IPS-18a (cell line): ENCODE results near the gene ASGR2.
"Not testable (repeated sequence)": the region's sequence is repeated elsewhere in the genome, so short reads cannot be mapped to it uniquely, and the experiment has no call there.

Source experiments
- H3K27ac ChIP-seq: one replicate; pipeline ENCODE4 v1.5.1; 2013; ENCODE audit warnings: low read length
- H3K27me3 ChIP-seq: one replicate; pipeline ENCODE4 v1.6.1; 2013; ENCODE audit warnings: mild to moderate bottlenecking, low read length; ENCODE audit not compliant: control insufficient read depth, insufficient read depth
- H3K36me3 ChIP-seq: one replicate; pipeline ENCODE4 v1.6.1; 2013; ENCODE audit warnings: low read depth, low read length; ENCODE audit not compliant: control insufficient read depth
- H3K4me1 ChIP-seq: one replicate; pipeline ENCODE4 v1.6.1; 2013; ENCODE audit warnings: low read depth, low read length; ENCODE audit not compliant: control insufficient read depth
- H3K4me3 ChIP-seq: one replicate; pipeline ENCODE4 v1.5.1; 2013; ENCODE audit warnings: low read length
- H3K9ac ChIP-seq: one replicate; pipeline ENCODE4 v1.6.1; 2013; ENCODE audit warnings: mild to moderate bottlenecking, low read length, moderate library complexity
- H3K9me3 ChIP-seq: one replicate; pipeline ENCODE4 v1.6.1; 2013; ENCODE audit warnings: low read depth, low read length; ENCODE audit not compliant: control insufficient read depth

The ASGR2 gene

DNA sequence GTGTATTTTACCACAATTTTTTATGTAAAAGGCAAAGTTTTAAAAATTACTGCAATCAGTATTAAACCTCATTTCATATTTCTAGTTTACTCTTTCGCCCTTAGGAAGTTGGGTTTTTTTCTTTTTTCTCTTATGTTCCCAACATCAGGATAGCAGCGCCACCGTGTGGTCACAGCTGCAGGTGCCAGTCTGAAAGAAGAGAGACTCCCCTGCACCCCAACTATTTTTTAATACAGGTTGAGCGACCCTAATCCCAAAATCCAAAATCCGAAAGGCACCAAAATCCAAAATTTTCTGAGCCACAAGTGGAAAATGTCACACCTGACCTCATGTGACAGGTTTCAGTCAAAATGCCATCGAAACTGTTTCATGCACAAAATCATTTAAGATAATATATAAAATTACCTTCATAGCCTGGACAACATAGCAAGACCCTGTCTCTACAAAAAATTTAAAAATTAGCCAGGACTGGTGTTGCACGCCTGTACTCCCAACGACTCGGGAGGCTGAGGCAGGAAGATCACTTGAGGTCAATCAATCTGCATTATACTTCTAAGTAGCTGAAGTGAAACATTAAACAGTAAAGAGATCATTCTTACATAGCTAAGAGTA, 21.8 kb upstream of the ASGR2 start:
- Histone ChIP-seq H3K27ac (no peak overlapping the region), H3K4me1 (peaks cover 21% of the 10 kb centered on the region), H3K9me3 (no peaks in the 10 kb centered on the region), H3K9ac (no peak overlapping the region), H3K27me3 (peaks cover 3% of the 10 kb centered on the region), H3K36me3 (no peaks in the 10 kb centered on the region), H3K4me3 (no peak overlapping the region)

GRCh38 chr17:7133916-7134315, 19.3 kb upstream of the ASGR2 start:
- peak overlapping the region; percentile 46 for H3K9ac ChIP-seq
- no peaks in the 10 kb centered on the region for H3K9me3 ChIP-seq
- peak overlapping the region; percentile 47 for H3K27ac ChIP-seq
- H3K27me3 ChIP-seq, result peaks cover 3% of the 10 kb centered on the region
- H3K4me1 ChIP-seq, result peaks cover 33% of the 10 kb centered on the region
- H3K36me3 ChIP-seq, result no peaks in the 10 kb centered on the region
- peak overlapping the region; percentile 12 for H3K4me3 ChIP-seq

- Histone ChIP-seq H3K4me3 (peak overlapping the region; percentile 12), H3K9me3 (no peaks in the 10 kb centered on the region), H3K4me1 (peaks cover 33% of the 10 kb centered on the region), H3K27me3 (peaks cover 3% of the 10 kb centered on the region), H3K36me3 (no peaks in the 10 kb centered on the region), H3K27ac (peak overlapping the region; percentile 47), H3K9ac (peak overlapping the region; percentile 46)
These were observed 18.8 kb upstream of the ASGR2 start for GRCh38 chr17:7133424-7133823.

DNA sequence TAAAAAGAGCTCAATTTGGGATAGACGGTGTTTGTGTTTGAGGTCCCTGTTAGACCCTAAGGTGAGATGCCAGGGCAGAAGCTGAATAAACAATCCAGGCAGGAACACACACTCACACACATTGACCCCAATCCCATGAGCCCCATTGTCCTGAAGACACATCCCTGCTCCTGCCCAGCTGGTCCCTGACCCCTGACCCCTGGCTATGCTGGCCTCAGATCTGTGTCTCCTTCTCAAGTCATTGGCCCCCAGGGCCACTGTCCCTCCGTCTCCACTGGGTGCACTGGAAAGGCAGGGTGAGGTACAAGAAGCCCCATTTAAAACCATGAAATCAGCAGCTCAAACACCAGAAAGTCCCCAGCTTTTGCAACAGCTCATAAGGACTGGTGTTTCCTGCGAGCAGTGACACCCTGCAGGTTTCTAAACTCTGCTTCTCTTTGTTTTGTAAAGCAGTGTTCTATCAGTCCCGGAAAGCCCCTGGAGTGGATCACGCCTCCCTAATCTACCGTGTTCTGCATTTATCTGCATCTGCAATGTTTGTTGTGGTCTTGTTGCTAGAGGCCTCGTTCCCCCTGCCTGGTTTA, 18.0 kb upstream of the ASGR2 start:
- H3K27ac ChIP-seq, result peak overlapping the region; percentile 92
- peak overlapping the region; percentile 59 for H3K9ac ChIP-seq
- no peaks in the 10 kb centered on the region for H3K36me3 ChIP-seq
- H3K4me3 ChIP-seq, result no peak overlapping the region
- H3K9me3 ChIP-seq, result no peaks in the 10 kb centered on the region
- H3K27me3 ChIP-seq, result peaks cover 3% of the 10 kb centered on the region
- peaks cover 33% of the 10 kb centered on the region for H3K4me1 ChIP-seq

DNA sequence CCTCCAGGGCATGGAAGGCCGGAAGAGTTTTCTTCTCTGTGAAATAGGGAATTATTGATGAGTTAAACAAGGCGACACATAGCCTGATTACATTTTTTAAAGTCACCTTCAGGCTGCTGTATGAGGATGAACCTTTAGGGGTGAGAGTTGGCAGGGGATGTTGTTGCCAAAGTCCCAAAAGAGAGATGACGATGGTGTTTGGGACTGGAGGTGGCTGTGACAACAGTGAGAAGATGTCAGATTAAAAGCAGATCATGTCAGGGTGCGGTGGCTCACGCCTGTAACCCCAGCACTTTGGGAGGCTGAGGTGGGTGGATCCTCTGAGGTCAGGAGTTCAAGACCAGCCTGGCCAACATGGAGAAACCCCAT, 16.8 kb upstream of the ASGR2 start:
- no peaks in the 10 kb centered on the region for H3K9me3 ChIP-seq
- H3K27ac ChIP-seq, result peak overlapping the region; percentile 38
- peaks cover 3% of the 10 kb centered on the region for H3K27me3 ChIP-seq
- H3K36me3 ChIP-seq, result no peaks in the 10 kb centered on the region
- peaks cover 33% of the 10 kb centered on the region for H3K4me1 ChIP-seq
- H3K4me3 ChIP-seq, result no peak overlapping the region
- H3K9ac ChIP-seq, result no peak overlapping the region

GRCh38 chr17:7130621-7131422, 16.2 kb upstream of the ASGR2 start:
- peaks cover 33% of the 10 kb centered on the region for H3K4me1 ChIP-seq
- H3K36me3 ChIP-seq, result no peaks in the 10 kb centered on the region
- peaks cover 3% of the 10 kb centered on the region for H3K27me3 ChIP-seq
- no peaks in the 10 kb centered on the region for H3K9me3 ChIP-seq
- no peak overlapping the region for H3K4me3 ChIP-seq
- peak overlapping the region; percentile 38 for H3K27ac ChIP-seq
- no peak overlapping the region for H3K9ac ChIP-seq

- no peaks in the 10 kb centered on the region for H3K36me3 ChIP-seq
- H3K9ac ChIP-seq, result no peak overlapping the region
- no peak overlapping the region for H3K4me3 ChIP-seq
- no peak overlapping the region for H3K27ac ChIP-seq
- no peaks in the 10 kb centered on the region for H3K9me3 ChIP-seq
- peaks cover 29% of the 10 kb centered on the region for H3K4me1 ChIP-seq
- H3K27me3 ChIP-seq, result peaks cover 3% of the 10 kb centered on the region
These were observed 14.7 kb upstream of the ASGR2 start for GRCh38 chr17:7129311-7129710.

- H3K36me3 ChIP-seq, result no peaks in the 10 kb centered on the region
- no peaks in the 10 kb centered on the region for H3K9me3 ChIP-seq
- no peak overlapping the region for H3K9ac ChIP-seq
- no peak overlapping the region for H3K4me3 ChIP-seq
- peaks cover 21% of the 10 kb centered on the region for H3K4me1 ChIP-seq
- no peaks in the 10 kb centered on the region for H3K27me3 ChIP-seq
- no peak overlapping the region for H3K27ac ChIP-seq
These were observed 13.5 kb upstream of the ASGR2 start for GRCh38 chr17:7128160-7128559.

- H3K9ac ChIP-seq, H3K4me3 ChIP-seq, H3K36me3 ChIP-seq, H3K9me3 ChIP-seq, H3K27ac ChIP-seq, H3K27me3 ChIP-seq: not testable (repeated sequence)
- H3K4me1 ChIP-seq, result peaks cover 18% of the 10 kb centered on the region
These were observed 12.9 kb upstream of the ASGR2 start for GRCh38 chr17:7127501-7127900.

GRCh38 chr17:7126386-7126785, 11.8 kb upstream of the ASGR2 start:
- H3K4me3 ChIP-seq, H3K9ac ChIP-seq, H3K36me3 ChIP-seq, H3K27ac ChIP-seq, H3K27me3 ChIP-seq, H3K9me3 ChIP-seq: not testable (repeated sequence)
- H3K4me1 ChIP-seq, result peaks cover 16% of the 10 kb centered on the region

- no peak overlapping the region for H3K4me3 ChIP-seq
- no peaks in the 10 kb centered on the region for H3K36me3 ChIP-seq
- no peak overlapping the region for H3K27ac ChIP-seq
- H3K27me3 ChIP-seq, result no peaks in the 10 kb centered on the region
- H3K9ac ChIP-seq, result no peak overlapping the region
- no peaks in the 10 kb centered on the region for H3K9me3 ChIP-seq
- H3K4me1 ChIP-seq, result peaks cover 4% of the 10 kb centered on the region
These were observed 10.3 kb upstream of the ASGR2 start for GRCh38 chr17:7124923-7125322.

DNA sequence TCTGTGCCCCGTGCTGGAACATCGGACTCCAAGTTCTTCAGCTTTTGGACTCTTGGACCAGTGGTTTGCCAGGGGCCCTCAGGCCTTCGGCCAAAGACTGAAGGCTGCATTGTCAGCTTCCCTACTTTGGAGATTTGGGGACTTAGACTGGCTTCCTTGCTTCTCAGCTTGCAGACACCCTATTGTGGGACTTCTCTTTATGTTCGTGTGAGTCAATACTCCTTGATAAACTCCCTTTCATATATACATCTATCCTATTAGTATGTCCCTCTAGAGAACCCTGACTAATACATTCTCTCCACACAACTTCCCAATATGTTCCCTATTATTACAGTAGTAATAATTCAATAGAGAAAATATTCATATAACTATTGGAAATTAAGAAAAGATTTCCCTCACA, 9.2 kb upstream of the ASGR2 start:
- no peak overlapping the region for H3K27ac ChIP-seq
- no peaks in the 10 kb centered on the region for H3K27me3 ChIP-seq
- H3K36me3 ChIP-seq, result no peaks in the 10 kb centered on the region
- no peaks in the 10 kb centered on the region for H3K9me3 ChIP-seq
- no peak overlapping the region for H3K4me3 ChIP-seq
- no peak overlapping the region for H3K9ac ChIP-seq
- no peaks in the 10 kb centered on the region for H3K4me1 ChIP-seq
